ENCODE data around the gene S100A5. TPM values are rescaled to one million over a fixed set of nuclear protein-coding genes. Genes with fewer than 3 reads are reported as not detected.
A peak's percentile ranks its signal among the peaks of the same experiment; 100 is the strongest.

The S100A5 gene
- total and polyA plus RNA-seq, 11 donors, result not detected

DNA sequence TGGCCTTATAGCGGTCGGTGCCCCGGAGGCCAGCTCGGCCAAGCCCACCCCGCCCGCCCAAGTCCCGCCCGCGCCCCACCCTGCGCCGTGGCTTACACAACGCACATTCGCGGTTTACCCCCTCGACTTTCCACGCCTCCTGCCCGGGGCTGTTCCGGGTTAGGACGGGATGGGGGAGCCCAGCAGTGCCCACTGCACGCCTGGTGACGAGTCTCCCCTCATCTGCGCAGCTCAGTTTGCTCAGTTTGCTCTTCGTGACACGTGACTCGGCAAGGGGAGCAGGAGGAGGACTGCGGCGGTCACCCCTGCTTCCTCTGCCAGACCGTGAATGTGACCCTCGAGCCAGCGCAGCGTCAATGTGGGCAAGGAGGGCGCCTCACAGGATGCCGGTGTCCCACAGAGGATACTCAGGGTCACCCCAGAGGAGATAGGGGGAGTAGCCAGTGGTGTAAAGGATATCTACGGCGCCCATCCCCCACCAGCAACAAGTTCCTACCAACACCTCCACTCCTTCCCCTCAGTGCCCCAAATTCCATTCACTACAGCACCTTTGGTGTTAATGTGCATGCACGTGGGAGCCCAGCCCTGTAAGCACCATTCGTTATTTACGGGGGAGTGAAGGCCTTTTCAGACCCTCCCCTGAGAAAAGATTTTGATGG lies 4.6 kb downstream of the S100A5 start:
- Histone ChIP-seq H3K4me3 (peak overlapping the region; percentile 61 to 97 (median 85)), H3K9me3 (no peaks in the 10 kb centered on the region), H3K27me3 (no peaks in the 10 kb centered on the region), H3K4me1 (peaks cover 0 to 74% (median 28%) of the 10 kb centered on the region in 12 donors), H3K27ac (peak overlapping the region; percentile 89 to 100 (median 98)), H3K36me3 (peaks cover 0 to 7% (median 0%) of the 10 kb centered on the region in 9 donors)
- TF ChIP-seq POLR2A (IDR thresholded peaks at IDR 0.05), result peak in 1 of 2 donors; percentile 46
- TF ChIP-seq, protein P1, sequence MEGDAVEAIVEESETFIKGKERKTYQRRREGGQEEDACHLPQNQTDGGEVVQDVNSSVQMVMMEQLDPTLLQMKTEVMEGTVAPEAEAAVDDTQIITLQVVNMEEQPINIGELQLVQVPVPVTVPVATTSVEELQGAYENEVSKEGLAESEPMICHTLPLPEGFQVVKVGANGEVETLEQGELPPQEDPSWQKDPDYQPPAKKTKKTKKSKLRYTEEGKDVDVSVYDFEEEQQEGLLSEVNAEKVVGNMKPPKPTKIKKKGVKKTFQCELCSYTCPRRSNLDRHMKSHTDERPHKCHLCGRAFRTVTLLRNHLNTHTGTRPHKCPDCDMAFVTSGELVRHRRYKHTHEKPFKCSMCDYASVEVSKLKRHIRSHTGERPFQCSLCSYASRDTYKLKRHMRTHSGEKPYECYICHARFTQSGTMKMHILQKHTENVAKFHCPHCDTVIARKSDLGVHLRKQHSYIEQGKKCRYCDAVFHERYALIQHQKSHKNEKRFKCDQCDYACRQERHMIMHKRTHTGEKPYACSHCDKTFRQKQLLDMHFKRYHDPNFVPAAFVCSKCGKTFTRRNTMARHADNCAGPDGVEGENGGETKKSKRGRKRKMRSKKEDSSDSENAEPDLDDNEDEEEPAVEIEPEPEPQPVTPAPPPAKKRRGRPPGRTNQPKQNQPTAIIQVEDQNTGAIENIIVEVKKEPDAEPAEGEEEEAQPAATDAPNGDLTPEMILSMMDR (IDR thresholded peaks at IDR 0.05), result no peak
- intact Hi-C loops (cut with DNase I), result loop anchor here in 1 of 10 donors (10.0 kb wide), 1 partner anchor 449 kb away; the partner anchor contains the start of gene RAB13
- 2 to 4% (median 2%) methylated on average over 22 to 38 of the region's 38 CpGs for WGBS, 4 donors
- DNase-seq, result peak; percentile 85 to 93 (median 89)
- peak; percentile 75 to 85 (median 79) for ATAC-seq

DNA sequence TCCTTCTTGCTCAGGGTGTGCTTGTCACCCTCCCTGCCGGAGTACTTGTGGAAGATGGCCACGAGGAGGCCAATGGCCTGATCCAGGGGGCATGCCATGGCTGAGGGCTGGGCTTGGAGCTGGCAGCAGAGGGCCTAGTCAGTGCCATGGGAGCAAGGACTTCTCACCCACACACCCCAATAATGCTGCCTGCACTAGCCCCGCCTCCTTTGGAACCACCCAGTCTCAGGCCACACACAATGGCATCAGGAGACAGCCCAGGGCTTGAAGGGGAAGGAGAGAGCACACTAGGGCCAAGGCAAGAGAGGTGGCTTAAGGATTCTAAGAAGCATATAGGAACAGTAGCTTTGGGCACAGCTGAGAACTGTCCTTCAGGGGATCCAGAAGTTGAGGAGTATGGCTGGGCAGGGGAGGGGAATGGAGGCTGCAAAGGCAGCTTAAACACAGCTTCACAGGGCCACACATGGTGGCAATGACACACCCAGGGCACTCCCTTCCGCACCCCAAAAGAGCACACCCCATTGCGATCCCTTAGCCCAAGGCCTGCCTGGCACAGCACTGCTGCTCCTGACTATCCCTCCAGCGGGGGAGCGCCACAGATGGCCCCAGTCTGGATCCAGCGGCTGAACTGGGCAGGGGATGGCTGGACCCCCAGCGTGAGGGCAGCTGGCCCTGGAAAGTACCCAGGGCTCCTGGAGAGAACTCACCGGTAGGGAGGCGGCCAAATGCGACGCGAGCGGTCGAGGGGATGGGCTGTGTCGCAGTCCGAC lies 5.3 kb downstream of the S100A5 start, which contains the start of gene S100A6:
TSS of gene S100A6 (minus strand) at position 750 of the 770 bp plus-strand sequence. CDS start at position 98, 652 bp downstream.
- peak within 1 kb of the TSS; percentile 61 to 97 (median 85) for H3K4me3 ChIP-seq
- peaks cover 0 to 67% (median 28%) of the 10 kb centered on the region in 12 donors for H3K4me1 ChIP-seq
- ATAC-seq, result peak; percentile 16 to 62 (median 54)
- peaks cover 0 to 7% (median 0%) of the 10 kb centered on the region in 9 donors for H3K36me3 ChIP-seq
- DNase-seq, result peak; percentile 63 to 78 (median 71)
- no peaks in the 10 kb centered on the region for H3K9me3 ChIP-seq
- peak within 1 kb of the TSS; percentile 89 to 100 (median 98) for H3K27ac ChIP-seq
- intact Hi-C loops (cut with DNase I), result loop anchor here in 3 of 10 donors (2.0 to 10.0 kb wide), 2 partner anchors 31 to 449 kb away; partner anchors contain the start of gene RAB13 (in 1 of the 3)
- TF ChIP-seq, protein P1 (IDR thresholded peaks at IDR 0.05), result peak in 1 of 12 donors; percentile 6
- peak in 1 of 2 donors; percentile 72 for TF ChIP-seq POLR2A (IDR thresholded peaks at IDR 0.05)
- H3K27me3 ChIP-seq, result no peaks in the 10 kb centered on the region
- 23 to 67% (median 27%) methylated on average over 4 to 18 of the region's 18 CpGs for WGBS, 4 donors

GRCh38 chr1:153534925-153535241 lies 5.9 kb downstream of the S100A5 start:
- intact Hi-C loops (cut with DNase I), result loop anchor here in 5 of 10 donors (2.0 to 10.0 kb wide), 6 partner anchors 32 to 450 kb away; partner anchors contain the start of genes CHTOP (in 1 of the 5), RAB13 (in 1 of the 5), S100A14 (in 1 of the 5) and S100A16 (in 1 of the 5)
- H3K36me3 ChIP-seq, result peaks cover 0 to 7% (median 0%) of the 10 kb centered on the region in 9 donors

More at GRCh38 chr1:153534925-153535241, 5.9 kb downstream of the S100A5 start:
- H3K4me1 ChIP-seq, result peaks cover 0 to 62% (median 28%) of the 10 kb centered on the region in 12 donors
- H3K27me3 ChIP-seq, result no peaks in the 10 kb centered on the region
- H3K9me3 ChIP-seq, result no peaks in the 10 kb centered on the region
- H3K27ac ChIP-seq, result peak overlapping the region; percentile 89 to 100 (median 98)
- DNase-seq (no peak), ATAC-seq (no peak)
- 84 to 95% (median 87%) methylated on average over 3 of the region's 3 CpGs for WGBS, 4 donors
- H3K4me3 ChIP-seq, result peak overlapping the region; percentile 61 to 97 (median 85)
- no peak for TF ChIP-seq POLR2A (IDR thresholded peaks at IDR 0.05)
- TF ChIP-seq, protein P1 (IDR thresholded peaks at IDR 0.05), result no peak

Measured in heart left ventricle (tissue), 16 donors.